PFSK-1 (cell line): ENCODE data around the gene CASZ1.

ENCODE experiments used
- POLR2AphosphoS5 ChIP-seq: IDR thresholded peaks from 2 replicates; pipeline ENCODE4 v1.6.1; 2012; ENCODE audit warnings: low read depth, mild to moderate bottlenecking, control low read depth, low read length, moderate library complexity
- REST ChIP-seq, 2 experiments: IDR thresholded peaks; 2 replicates each; pipeline versions ENCODE4 v1.6.1 to v1.8.0; 2011 to 2012; ENCODE audit warnings: low read depth in 2 of 2, low read length in 2 of 2, control low read depth in 1 of 2, inconsistent platforms in 1 of 2, mild to moderate bottlenecking in 1 of 2, moderate library complexity in 1 of 2; ENCODE audit not compliant: insufficient read depth in 1 of 2
- SIN3A ChIP-seq: IDR thresholded peaks from 2 replicates; pipeline ENCODE4 v1.6.1; 2012; ENCODE audit warnings: mild to moderate bottlenecking, low read length, moderate library complexity, borderline replicate concordance; ENCODE audit not compliant: insufficient read depth
- TAF1 ChIP-seq: IDR thresholded peaks from 2 replicates; pipeline ENCODE4 v1.6.1; 2012; ENCODE audit warnings: low read length, control low read depth, borderline replicate concordance; ENCODE audit not compliant: insufficient read depth

GRCh38 chr1:10694633-10695627 is 101.5 kb downstream of the CASZ1 start:
- TF ChIP-seq POLR2AphosphoS5 (no peak), SIN3A (no peak), TAF1 (no peak), REST (IDR thresholded peaks at IDR 0.05; ENCODE audit: insufficient read depth in 1 of 2, low read depth in 2 of 2, low read length in 2 of 2) (no peak)
